Fibroblast of skin of right quadriceps (primary cell): Measurements from ENCODE around the gene MRE11.

Source experiments
- DNase-seq: peaks from one replicate; pipeline ENCODE4 v3.0.0-alpha.2; 2013

The MRE11 gene

GRCh38 chr11:94504689-94505293 is 11.1 kb upstream of the MRE11 start:
- peak; percentile 60 for DNase-seq

GRCh38 chr11:94501522-94501921 is 7.9 kb upstream of the MRE11 start:
- no peak for DNase-seq

- no peak for DNase-seq
Measured at GRCh38 chr11:94500181-94500580, 6.5 kb upstream of the MRE11 start.

GRCh38 chr11:94494126-94494680 is 559 bp upstream of the MRE11 start:
- no peak for DNase-seq

GRCh38 chr11:94486068-94486467 is 7.6 kb downstream of the MRE11 start:
- DNase-seq, result no peak

GRCh38 chr11:94481342-94481741 is 12.3 kb downstream of the MRE11 start:
- no peak for DNase-seq

- DNase-seq, result no peak
Measured at GRCh38 chr11:94477624-94478023, 16.0 kb downstream of the MRE11 start.

- peak; percentile 31 for DNase-seq
Measured at GRCh38 chr11:94472916-94473799, 20.5 kb downstream of the MRE11 start.

- no peak for DNase-seq
Measured at GRCh38 chr11:94469416-94469815, 24.2 kb downstream of the MRE11 start.

- DNase-seq, result no peak
Measured at GRCh38 chr11:94459576-94459975, 34.1 kb downstream of the MRE11 start.

- DNase-seq, result no peak
Measured at GRCh38 chr11:94457118-94458029, 36.3 kb downstream of the MRE11 start.

GRCh38 chr11:94455861-94456260 is 37.8 kb downstream of the MRE11 start:
- no peak for DNase-seq

- DNase-seq, result no peak
Measured at GRCh38 chr11:94454301-94454700, 39.3 kb downstream of the MRE11 start.

- DNase-seq, result no peak
Measured at GRCh38 chr11:94452988-94453387, 40.7 kb downstream of the MRE11 start.

GRCh38 chr11:94450048-94450447 is 43.6 kb downstream of the MRE11 start:
- DNase-seq, result peak; percentile 44

GRCh38 chr11:94449437-94449836 is 44.2 kb downstream of the MRE11 start:
- peak; percentile 68 for DNase-seq

- no peak for DNase-seq
Measured at GRCh38 chr11:94449029-94449428, 44.6 kb downstream of the MRE11 start.

GRCh38 chr11:94447149-94447548 is 46.5 kb downstream of the MRE11 start:
- no peak for DNase-seq

GRCh38 chr11:94445641-94446040 is 48.0 kb downstream of the MRE11 start:
- DNase-seq, result no peak

- no peak for DNase-seq
Measured at GRCh38 chr11:94433049-94433448, 60.6 kb downstream of the MRE11 start.

- DNase-seq, result peak; percentile 12
Measured at GRCh38 chr11:94424662-94425061, 69.0 kb downstream of the MRE11 start.

GRCh38 chr11:94424011-94424410 is 69.6 kb downstream of the MRE11 start:
- no peak for DNase-seq

- no peak for DNase-seq
Measured at GRCh38 chr11:94423507-94423906, 70.1 kb downstream of the MRE11 start.
